Measurements from ENCODE around the gene QPCT.

QPCT gene

DNA sequence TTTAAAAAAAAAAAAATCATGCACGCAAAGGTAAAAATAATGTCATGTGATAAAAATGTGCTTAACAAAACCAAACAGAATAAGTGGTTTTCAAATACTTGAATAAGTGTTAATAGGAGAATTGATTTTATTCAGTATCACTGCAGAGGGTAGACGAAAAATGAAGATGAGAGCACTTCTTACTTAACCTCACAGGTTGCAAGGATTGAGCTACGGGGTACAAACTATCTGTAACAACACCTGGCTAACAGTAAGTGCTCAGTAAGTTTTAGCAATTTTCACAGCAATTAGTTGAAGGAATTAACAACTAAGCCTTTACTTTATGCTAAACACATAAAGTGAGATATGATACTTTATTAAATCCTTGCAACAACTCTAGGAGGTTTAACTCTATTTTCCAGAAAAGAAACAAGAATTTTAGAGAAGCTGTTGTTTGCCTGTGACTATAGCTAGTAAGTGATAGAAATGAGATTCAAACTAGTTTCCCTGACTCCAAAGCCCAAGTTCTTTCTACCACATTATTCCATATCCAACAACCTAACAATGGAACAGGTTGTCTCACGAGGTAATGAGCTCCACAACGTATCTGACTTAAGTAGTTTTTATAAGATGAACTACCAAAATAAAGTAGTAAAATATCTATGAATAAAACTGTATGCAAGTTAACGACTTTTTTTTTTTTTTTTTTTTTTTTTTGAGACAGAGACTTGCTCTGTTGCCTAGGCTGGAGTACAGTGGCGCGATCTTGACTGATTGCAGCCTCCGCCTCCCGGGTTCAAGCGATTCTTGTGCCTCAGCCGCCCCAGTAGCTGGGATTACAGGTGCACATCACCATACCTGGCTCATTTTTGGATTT lies 24.4 kb upstream of the QPCT start:
- no peak overlapping the region for H3K4me3 ChIP-seq (replicated peaks; ENCODE audit: low read depth, low read length)
- TF ChIP-seq, protein P1, sequence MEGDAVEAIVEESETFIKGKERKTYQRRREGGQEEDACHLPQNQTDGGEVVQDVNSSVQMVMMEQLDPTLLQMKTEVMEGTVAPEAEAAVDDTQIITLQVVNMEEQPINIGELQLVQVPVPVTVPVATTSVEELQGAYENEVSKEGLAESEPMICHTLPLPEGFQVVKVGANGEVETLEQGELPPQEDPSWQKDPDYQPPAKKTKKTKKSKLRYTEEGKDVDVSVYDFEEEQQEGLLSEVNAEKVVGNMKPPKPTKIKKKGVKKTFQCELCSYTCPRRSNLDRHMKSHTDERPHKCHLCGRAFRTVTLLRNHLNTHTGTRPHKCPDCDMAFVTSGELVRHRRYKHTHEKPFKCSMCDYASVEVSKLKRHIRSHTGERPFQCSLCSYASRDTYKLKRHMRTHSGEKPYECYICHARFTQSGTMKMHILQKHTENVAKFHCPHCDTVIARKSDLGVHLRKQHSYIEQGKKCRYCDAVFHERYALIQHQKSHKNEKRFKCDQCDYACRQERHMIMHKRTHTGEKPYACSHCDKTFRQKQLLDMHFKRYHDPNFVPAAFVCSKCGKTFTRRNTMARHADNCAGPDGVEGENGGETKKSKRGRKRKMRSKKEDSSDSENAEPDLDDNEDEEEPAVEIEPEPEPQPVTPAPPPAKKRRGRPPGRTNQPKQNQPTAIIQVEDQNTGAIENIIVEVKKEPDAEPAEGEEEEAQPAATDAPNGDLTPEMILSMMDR (IDR thresholded peaks at IDR 0.05; ENCODE audit: low read length, missing control alignments): no peak

DNA sequence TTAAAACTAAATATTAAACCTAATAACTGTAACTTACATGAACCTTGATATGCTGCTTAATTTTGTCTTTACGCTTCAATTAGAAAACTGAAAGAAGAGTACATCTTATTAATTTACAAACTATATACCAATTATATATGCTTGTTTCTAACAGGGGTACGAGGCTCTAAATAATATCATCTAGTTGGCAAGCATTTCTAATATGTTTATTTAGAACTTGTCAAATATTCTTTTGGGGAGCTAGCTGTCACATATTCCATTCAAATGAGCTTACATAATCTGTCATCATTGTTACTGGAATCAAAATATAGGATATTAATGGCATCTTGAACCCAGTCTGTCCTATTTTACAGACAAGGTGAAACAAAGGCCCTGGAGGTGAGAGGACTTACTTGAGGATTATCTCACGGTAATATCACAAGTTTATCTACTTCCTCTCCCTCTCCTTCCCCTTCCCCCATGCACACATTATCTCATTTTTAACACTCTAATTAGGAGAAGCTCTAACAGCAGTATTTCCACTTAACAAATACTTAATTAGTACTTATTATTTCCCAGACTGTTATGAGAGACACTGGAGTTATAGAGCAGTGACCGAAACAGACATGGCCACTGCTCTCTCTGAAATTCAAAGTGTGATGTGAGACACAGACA lies 23.3 kb upstream of the QPCT start:
- TF ChIP-seq, protein P1 (IDR thresholded peaks at IDR 0.05; ENCODE audit: low read length, missing control alignments): no peak

More for the DNA sequence above, 24.4 kb upstream of the QPCT start:
- DNase-seq (ENCODE audit: low read depth): no peak

DNA sequence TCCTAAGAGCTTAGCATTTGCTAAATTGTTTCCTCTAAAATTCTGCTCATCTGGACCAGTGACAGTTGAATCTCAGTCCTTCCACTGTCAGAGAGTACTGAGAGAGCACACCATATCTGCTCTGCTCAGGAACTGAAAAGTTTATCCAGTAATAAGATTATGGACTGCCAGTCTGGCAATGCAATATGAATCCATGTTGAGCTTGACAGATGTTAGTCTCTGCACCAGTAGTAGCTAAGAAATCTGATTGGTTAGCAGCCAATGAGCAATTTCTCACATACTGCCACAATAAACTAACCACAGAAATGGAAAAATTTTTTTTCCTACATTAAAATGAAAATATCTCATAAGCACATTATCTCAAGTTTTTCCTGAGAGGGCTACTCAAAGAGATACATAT lies 22.1 kb upstream of the QPCT start:
- TF ChIP-seq, protein P1 (IDR thresholded peaks at IDR 0.05; ENCODE audit: low read length, missing control alignments): no peak
- peak overlapping the region; percentile 77 for H3K4me3 ChIP-seq (replicated peaks; ENCODE audit: low read depth, low read length)
- DNase-seq (ENCODE audit: low read depth): peak; percentile 55

More for the DNA sequence above, 23.3 kb upstream of the QPCT start:
- DNase-seq (ENCODE audit: low read depth): no peak
- H3K4me3 ChIP-seq (replicated peaks; ENCODE audit: low read depth, low read length): no peak overlapping the region

DNA sequence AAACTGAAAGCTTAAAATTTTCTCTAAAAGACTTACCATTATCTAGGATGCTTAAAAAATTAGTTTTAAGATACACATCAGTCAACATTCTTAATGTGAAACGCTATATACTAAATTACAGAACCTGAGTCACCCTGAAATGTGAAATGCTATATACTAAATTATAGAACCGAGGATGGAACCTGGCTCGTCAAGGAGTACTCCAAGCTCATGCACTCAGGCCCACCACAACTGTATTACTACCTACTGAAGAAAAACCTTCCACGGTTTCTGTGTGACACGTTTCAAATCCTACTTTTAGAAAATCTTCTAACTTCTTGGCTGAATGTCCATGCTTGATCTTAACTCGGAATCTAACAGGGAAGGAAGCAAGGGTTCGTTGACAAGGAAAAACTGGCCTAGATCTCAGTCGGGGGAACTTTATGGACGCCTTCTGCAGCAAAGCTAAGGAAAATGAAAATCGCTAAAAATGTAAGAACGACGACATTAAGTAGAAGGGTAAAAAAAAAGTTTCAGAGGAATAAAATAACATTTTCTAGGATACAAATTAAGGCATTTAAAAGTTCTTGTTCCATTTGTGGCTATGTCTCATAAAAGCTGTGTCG lies 21.2 kb upstream of the QPCT start:
- DNase-seq (ENCODE audit: low read depth): peak; percentile 3
- TF ChIP-seq, protein P1 (IDR thresholded peaks at IDR 0.05; ENCODE audit: low read length, missing control alignments): no peak

DNA sequence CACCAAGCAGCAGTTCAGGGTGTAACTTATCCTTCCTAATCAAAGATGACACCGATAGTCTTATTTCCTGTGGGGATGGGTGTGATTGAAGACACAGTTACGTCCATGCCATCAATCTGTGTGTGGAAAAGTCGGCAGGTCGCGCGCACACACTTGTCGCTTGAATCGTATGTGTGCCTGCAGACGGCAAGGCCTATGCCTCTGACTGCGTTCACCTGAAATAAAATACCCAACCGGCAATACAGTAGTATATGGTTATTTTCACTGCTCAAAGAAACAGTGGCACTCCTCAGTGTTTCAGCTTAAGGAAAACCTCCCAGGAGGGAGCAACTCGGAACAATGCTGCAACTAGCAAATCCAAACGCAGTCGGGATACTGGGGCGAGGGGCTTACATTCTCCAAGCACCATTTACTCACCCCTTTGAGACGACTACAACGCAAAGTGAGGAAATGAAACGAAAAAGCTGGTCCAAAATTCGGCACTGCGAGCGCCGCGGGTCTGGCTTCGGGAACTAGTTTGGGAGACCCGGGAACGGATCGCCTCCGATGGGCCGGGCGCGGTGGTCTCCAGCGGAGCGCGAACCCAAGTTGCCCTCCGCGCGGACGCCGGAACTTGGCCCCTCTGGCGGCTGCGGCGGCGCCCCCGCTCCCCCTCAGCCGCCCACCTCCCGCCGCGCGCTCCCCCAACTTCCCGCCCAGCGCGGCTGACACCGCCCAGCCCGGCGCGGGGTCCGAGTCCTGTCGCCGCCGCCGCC lies 20.5 kb upstream of the QPCT start:
- DNase-seq (ENCODE audit: low read depth): peak; percentile 40

More for the DNA sequence above, 21.2 kb upstream of the QPCT start:
- H3K4me3 ChIP-seq (replicated peaks; ENCODE audit: low read depth, low read length): peak overlapping the region; percentile 77

DNA sequence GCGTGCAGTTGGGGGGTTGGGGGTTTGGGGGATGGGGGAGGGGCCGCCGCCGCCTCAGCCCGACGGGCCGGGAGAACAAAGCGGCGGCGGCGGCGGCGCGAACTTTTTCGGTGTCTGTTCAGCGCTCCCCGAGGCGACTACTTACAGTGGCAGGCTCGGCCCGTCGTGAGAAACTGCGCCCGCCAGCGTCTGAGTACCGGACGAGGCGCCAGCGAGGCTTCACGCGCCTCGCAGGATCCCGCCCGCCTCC lies 20.0 kb upstream of the QPCT start:
- peak; percentile 81 for DNase-seq (ENCODE audit: low read depth)

More for the DNA sequence above, 20.5 kb upstream of the QPCT start:
- peak overlapping the region; percentile 77 for H3K4me3 ChIP-seq (replicated peaks; ENCODE audit: low read depth, low read length)
- TF ChIP-seq, protein P1 (IDR thresholded peaks at IDR 0.05; ENCODE audit: low read length, missing control alignments): no peak

More for the DNA sequence above, 20.0 kb upstream of the QPCT start:
- H3K4me3 ChIP-seq (replicated peaks; ENCODE audit: low read depth, low read length): peak overlapping the region; percentile 77
- TF ChIP-seq, protein P1 (IDR thresholded peaks at IDR 0.05; ENCODE audit: low read length, missing control alignments): no peak
